ENCODE measurements around the gene RAB11A. TPM values are rescaled to one million over a fixed set of nuclear protein-coding genes. Genes with fewer than 3 reads are reported as not detected.
A peak's percentile ranks its signal among the peaks of the same experiment; 100 is the strongest.

RAB11A gene
- total RNA-seq, 2 experiments from 2014 or later, result 98.5 to 102 TPM

DNA sequence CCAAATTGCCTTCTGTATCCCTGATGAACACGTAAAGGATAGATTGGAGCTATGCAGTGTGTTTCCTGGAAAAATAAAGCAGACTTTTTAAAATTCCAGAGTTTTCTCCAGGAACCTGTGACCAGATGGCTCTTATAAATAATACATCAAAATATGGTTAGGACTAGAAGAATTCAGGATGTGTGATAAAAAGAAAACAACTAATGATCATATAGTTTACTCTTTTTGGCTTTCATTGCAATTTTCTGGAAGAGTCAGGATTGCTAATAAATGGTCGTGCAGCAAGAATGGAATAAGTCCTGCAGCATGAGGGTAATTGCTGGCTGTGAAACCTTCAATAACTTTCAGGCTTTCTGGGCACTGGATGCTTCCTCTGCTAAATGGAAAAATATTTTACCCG, 47.0 kb upstream of the RAB11A start:
- intact Hi-C loops (cut with DNase I, micrococcal nuclease), result no loop called here
- peaks cover 58% of the 10 kb centered on the region for H3K4me1 ChIP-seq (ENCODE audit: insufficient read depth, low read length)
- ATAC-seq (ENCODE audit: poor library complexity), result no peak

DNA sequence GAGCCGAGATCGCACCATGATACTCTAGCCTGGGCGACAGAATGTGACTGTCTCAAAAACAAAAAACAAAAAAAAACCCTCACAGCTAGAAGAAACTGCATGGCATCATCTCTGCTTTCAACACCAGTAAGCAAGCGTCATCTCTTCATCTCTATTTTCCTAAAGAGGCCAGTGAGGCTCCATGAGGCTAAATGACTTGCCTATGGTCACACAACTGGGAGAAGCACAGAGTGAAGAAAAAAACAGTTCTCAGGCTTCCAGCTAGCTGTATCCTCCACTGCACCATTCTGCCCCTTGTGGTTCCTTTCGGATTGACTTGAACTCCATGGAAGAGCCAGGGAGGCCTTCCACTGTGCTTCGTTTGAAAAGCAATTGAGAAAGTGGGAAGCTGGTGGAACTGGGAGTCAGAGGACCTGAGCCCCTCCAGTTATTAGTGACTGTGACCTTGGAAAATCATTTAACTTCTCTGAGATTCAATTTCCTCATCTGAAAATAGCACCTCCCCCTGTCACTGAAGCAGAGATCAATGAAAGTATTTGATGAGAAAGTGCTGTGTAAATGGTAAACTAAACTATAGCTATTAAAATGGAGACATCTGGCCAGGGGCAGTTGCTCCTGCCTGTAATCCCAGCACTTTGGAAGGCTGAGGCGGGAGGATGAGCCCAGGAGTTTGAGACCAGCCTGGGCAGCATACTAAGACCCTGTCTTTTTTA, 45.1 kb upstream of the RAB11A start:
- Mint-ChIP-seq H3K27ac (peak overlapping the region; percentile 66), H3K27me3 (no peaks in the 10 kb centered on the region), H3K36me3 (ENCODE audit: low read depth) (no peaks in the 10 kb centered on the region), H3K9me3 (no peaks in the 10 kb centered on the region), H3K4me1 (ENCODE audit: low read depth) (peaks cover 71% of the 10 kb centered on the region), H3K4me3 (no peak overlapping the region)
- Histone ChIP-seq H3K4me1 (ENCODE audit: insufficient read depth, low read length) (peaks cover 62% of the 10 kb centered on the region), H3K27me3 (ENCODE audit: control insufficient read depth in 1 of 2, insufficient read depth in 2 of 2, low read length in 2 of 2) (no peaks in the 10 kb centered on the region), H3K27ac (ENCODE audit: low read depth in 1 of 2, low read length in 2 of 2) (no peak overlapping the region), H3K4me3 (ENCODE audit: low read length) (no peak overlapping the region), H3K36me3 (ENCODE audit: insufficient read depth, low read length) (no peaks in the 10 kb centered on the region), H3K9me3 (ENCODE audit: control insufficient read depth in 1 of 2, insufficient read depth in 1 of 2, low read length in 2 of 2) (no peaks in the 10 kb centered on the region)
- DNase-seq (peak in 4 of 14 experiments; percentile 14 to 59 (median 42)), ATAC-seq (ENCODE audit: poor library complexity) (no peak)
- intact Hi-C loops (cut with DNase I, micrococcal nuclease), result no loop called here
- ChIA-PET POLR2A (interaction anchor here (0.7 to 5.6 kb wide), 4 partner anchors 8 to 293 kb away, joined by 3 to 39 read pairs (median 4); partner anchors contain the start of genes DENND4A, HACD3 and RAB11A), CTCF (interaction anchor here (0.6 to 1.8 kb wide), 9 partner anchors 8 to 1836 kb away, joined by 3 to 12 read pairs (median 4); partner anchors contain the start of gene RAB11A)
- TF ChIP-seq, protein P1, sequence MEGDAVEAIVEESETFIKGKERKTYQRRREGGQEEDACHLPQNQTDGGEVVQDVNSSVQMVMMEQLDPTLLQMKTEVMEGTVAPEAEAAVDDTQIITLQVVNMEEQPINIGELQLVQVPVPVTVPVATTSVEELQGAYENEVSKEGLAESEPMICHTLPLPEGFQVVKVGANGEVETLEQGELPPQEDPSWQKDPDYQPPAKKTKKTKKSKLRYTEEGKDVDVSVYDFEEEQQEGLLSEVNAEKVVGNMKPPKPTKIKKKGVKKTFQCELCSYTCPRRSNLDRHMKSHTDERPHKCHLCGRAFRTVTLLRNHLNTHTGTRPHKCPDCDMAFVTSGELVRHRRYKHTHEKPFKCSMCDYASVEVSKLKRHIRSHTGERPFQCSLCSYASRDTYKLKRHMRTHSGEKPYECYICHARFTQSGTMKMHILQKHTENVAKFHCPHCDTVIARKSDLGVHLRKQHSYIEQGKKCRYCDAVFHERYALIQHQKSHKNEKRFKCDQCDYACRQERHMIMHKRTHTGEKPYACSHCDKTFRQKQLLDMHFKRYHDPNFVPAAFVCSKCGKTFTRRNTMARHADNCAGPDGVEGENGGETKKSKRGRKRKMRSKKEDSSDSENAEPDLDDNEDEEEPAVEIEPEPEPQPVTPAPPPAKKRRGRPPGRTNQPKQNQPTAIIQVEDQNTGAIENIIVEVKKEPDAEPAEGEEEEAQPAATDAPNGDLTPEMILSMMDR (IDR thresholded peaks at IDR 0.05), result peak; percentile 21

More for the DNA sequence above, 47.0 kb upstream of the RAB11A start:
- POLR2A ChIA-PET, result interaction anchor here (1.3 to 5.6 kb wide), 2 partner anchors 11 to 30 kb away, joined by 7 to 39 read pairs; partner anchors contain the start of gene DENND4A
- CTCF ChIA-PET, result interaction anchor here (1.0 kb wide), 1 partner anchor 34 kb away, joined by 3 read pairs; no protein-coding TSS in a partner anchor
- H3K27ac Mint-ChIP-seq, result peak overlapping the region; percentile 60
- peaks cover 4% of the 10 kb centered on the region for H3K36me3 Mint-ChIP-seq (ENCODE audit: low read depth)
- H3K4me1 Mint-ChIP-seq (ENCODE audit: low read depth), result peaks cover 71% of the 10 kb centered on the region
- peaks cover 2% of the 10 kb centered on the region for H3K9me3 Mint-ChIP-seq
- no peak for DNase-seq
- no peaks in the 10 kb centered on the region for H3K36me3 ChIP-seq (ENCODE audit: insufficient read depth, low read length)
- H3K27me3 ChIP-seq (ENCODE audit: control insufficient read depth in 1 of 2, insufficient read depth in 2 of 2, low read length in 2 of 2), result no peaks in the 10 kb centered on the region
- H3K27ac ChIP-seq (ENCODE audit: low read depth in 1 of 2, low read length in 2 of 2), result no peak overlapping the region
- TF ChIP-seq, protein P1 (IDR thresholded peaks at IDR 0.05), result no peak
- no peak overlapping the region for H3K4me3 Mint-ChIP-seq
- no peaks in the 10 kb centered on the region for H3K27me3 Mint-ChIP-seq
- no peak overlapping the region for H3K4me3 ChIP-seq (ENCODE audit: low read length)
- H3K9me3 ChIP-seq (ENCODE audit: control insufficient read depth in 1 of 2, insufficient read depth in 1 of 2, low read length in 2 of 2), result no peaks in the 10 kb centered on the region

DNA sequence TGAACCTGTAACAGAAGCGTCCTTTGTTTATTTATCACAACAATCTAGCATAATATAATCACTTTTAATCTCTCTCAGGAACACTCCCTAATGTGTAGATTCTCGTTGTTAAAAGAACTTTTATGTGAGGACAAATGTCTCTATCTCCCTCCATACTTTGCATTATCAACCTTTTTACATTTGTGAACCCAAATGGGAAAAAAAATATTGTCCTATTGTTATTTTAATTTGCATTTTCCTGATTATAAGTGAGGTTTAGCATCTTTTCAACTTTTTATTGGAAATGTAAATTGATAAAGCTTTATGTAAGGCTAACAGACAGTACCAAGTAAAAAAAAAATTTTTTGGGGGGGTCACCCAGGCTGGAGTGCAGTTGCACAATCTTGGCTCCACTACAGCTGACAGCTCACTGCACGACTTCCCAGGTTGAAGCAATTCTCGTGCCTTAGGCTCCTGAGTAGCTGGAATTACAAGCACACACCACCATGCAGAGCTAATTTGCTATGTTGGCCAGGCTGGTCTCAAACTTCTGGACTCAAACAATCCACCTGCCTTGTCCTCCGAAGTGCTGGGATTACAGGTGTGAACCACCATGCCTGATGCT, 44.2 kb upstream of the RAB11A start:
- H3K27me3 Mint-ChIP-seq, result no peaks in the 10 kb centered on the region
- ChIA-PET CTCF (interaction anchor here (0.9 to 1.8 kb wide), 4 partner anchors 9 to 46 kb away, joined by 3 to 12 read pairs (median 4); partner anchors contain the start of gene RAB11A), POLR2A (interaction anchor here (5.6 kb wide), 1 partner anchor 33 kb away, joined by 39 read pairs; the partner anchor contains the start of gene DENND4A)
- no peak overlapping the region for H3K4me3 Mint-ChIP-seq
- ATAC-seq (ENCODE audit: poor library complexity), result no peak
- no peaks in the 10 kb centered on the region for H3K27me3 ChIP-seq (ENCODE audit: control insufficient read depth in 1 of 2, insufficient read depth in 2 of 2, low read length in 2 of 2)
- no peak overlapping the region for H3K27ac Mint-ChIP-seq
- intact Hi-C loops (cut with DNase I, micrococcal nuclease), result loop anchor here in 1 of 2 experiments (5.0 kb wide), 1 partner anchor 68 kb away; no protein-coding TSS in a partner anchor
- no peak overlapping the region for H3K4me3 ChIP-seq (ENCODE audit: low read length)
- no peaks in the 10 kb centered on the region for H3K36me3 ChIP-seq (ENCODE audit: insufficient read depth, low read length)
- peaks cover 65% of the 10 kb centered on the region for H3K4me1 ChIP-seq (ENCODE audit: insufficient read depth, low read length)
- no peaks in the 10 kb centered on the region for H3K9me3 Mint-ChIP-seq
- H3K27ac ChIP-seq (ENCODE audit: low read depth in 1 of 2, low read length in 2 of 2), result no peak overlapping the region
- H3K36me3 Mint-ChIP-seq (ENCODE audit: low read depth), result no peaks in the 10 kb centered on the region
- DNase-seq, result no peak
- H3K9me3 ChIP-seq (ENCODE audit: control insufficient read depth in 1 of 2, insufficient read depth in 1 of 2, low read length in 2 of 2), result no peaks in the 10 kb centered on the region
- H3K4me1 Mint-ChIP-seq (ENCODE audit: low read depth), result peaks cover 67% of the 10 kb centered on the region
- TF ChIP-seq, protein P1 (IDR thresholded peaks at IDR 0.05), result no peak

Data from CD4-positive, alpha-beta T cell (primary cell).